ENCODE measurements around the gene CD52. TPM values are rescaled to one million over a fixed set of nuclear protein-coding genes. Genes with fewer than 3 reads are reported as not detected.

Gene CD52
- total RNA-seq, 1 experiment from 2014 or later, result 8.3 TPM

DNA sequence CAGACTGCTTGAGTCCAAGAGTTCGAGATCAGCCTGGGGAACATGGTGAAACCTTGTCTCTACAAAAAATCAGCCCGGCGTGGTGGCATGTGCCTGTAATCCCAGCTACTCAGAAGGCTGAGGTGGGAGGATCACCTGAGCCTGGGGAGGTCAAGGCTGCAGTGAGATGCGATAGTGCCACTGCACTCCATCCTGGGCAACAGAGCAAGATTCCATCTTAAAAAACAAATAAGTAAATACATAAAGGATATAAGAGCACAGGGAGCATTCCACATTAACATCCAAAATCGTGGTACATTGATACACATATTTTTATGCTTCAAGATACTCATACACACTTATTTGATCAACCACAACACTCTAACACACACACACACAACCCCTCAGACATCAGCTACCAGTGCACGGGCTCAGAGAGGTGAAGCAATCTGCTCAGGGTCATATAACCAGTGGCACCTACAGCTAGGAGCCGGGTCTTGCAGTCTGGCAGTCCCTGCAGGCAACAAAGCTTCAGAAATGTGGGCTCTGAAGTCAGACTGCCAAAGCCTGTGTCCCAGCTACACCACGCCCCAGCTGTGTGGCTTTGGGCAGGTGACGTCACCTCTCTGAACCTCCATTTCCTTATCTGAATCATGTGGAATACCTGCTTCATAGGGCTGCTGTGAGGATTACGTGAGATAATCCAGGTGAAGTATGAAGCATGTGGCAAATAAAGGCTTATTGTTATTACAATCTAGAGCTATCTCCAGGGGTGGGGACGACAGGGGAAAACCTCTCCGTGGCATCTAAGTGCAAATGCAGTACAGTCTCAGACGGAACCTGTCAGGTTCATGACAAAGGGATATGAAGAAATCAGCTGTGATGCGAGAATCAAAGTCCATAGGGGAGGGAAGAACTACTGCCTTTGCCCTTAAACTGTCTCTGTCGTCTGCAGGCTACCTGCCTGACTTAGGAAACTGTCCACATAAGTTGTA is 40.9 kb downstream of the CD52 start:
- Histone ChIP-seq H3K36me3 (replicated peaks; ENCODE audit: control insufficient read depth, insufficient read depth, low read length) (no peaks in the 10 kb centered on the region), H3K27me3 (ENCODE audit: control insufficient read depth, insufficient read depth, low read length) (peaks cover 16% of the 10 kb centered on the region), H3K4me3 (ENCODE audit: insufficient read depth, low read depth, low read length) (no peak overlapping the region)
- DNase-seq, result peak; percentile 74

DNA sequence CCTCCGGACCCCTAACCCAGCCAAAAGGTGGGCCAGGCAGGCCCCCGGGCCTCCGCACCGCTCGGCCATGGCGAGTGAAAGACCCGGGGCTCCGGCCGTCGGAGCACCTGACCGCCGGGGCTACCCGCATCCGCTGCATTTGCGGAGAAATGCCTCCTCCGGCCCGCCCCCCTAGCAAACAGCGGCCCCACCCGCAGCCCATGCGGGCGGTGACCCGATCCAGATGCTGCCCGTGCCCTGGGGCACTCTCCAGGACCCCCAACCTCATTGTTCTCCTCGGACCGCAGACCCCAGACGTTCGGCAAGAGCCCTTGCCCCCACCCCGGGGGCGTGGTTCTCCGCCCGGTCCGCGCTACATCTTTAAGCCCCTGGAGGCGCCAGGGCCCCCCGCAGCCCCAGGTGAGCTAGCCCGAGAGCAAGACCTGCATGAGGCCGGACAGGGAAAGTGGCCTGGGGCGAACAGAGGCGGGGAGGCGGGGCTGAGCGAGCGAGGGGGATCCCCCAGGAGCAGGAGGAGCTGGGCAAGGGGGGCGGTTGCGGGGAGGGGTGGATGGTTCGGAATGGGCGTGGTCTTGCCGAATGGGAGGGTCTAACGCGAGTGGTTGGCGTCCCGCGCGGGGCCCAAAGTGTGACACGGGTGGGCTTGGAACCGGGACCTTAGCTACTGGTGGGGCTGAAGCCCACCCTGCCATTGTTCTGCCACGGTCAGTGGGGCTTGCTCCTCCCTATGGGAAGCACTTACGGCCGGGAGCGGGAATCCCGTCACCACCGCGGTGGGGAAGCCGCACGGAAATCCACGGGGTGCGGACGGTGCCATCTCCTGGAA is 42.4 kb downstream of the CD52 start:
- Histone ChIP-seq H3K27me3 (ENCODE audit: control insufficient read depth, insufficient read depth, low read length) (peaks cover 21% of the 10 kb centered on the region), H3K36me3 (replicated peaks; ENCODE audit: control insufficient read depth, insufficient read depth, low read length) (no peaks in the 10 kb centered on the region), H3K4me3 (ENCODE audit: insufficient read depth, low read depth, low read length) (peak overlapping the region; percentile 66)
- peak; percentile 96 for DNase-seq

DNA sequence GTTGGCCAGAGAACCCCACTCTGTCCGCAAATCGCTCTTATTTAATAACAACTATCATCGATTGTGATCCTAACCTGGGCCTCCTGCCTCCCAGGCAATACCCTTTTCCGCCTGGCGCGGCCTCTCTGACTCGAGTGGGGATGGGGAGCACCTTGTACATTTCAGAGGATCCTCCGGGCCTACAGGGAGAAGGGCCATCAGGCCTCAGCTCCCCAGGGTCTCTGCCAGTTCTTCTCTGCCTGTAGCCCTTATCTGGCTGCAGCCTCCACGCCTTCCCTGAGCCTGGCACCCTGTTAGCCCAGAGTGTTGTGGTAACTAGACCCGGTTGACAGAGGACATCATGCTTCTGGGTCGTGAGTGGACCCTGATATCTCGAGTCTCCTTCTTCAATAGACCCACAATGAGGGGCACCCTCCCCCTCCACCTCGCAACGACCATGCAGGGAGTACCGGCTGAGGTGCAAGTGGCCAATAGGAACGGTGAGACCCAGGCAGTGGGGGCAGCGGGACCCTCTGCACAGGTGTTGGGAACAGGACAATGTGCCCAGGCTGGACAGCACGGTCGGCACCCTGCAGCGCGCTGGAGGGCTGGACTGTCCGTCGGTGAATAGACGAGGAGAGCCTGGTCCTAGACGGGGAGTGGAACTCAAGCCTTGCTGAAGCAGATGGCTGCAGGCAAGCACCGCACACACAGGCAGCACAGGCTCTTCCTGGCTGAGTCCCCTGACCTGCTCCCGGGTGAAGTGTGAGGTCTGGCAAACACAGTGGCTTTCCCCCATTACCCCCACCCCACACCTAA is 43.2 kb downstream of the CD52 start:
- H3K4me3 ChIP-seq (ENCODE audit: insufficient read depth, low read depth, low read length), result peak overlapping the region; percentile 66
- peak; percentile 61 for DNase-seq
- H3K27me3 ChIP-seq (ENCODE audit: control insufficient read depth, insufficient read depth, low read length), result peaks cover 21% of the 10 kb centered on the region
- H3K36me3 ChIP-seq (replicated peaks; ENCODE audit: control insufficient read depth, insufficient read depth, low read length), result no peaks in the 10 kb centered on the region

DNA sequence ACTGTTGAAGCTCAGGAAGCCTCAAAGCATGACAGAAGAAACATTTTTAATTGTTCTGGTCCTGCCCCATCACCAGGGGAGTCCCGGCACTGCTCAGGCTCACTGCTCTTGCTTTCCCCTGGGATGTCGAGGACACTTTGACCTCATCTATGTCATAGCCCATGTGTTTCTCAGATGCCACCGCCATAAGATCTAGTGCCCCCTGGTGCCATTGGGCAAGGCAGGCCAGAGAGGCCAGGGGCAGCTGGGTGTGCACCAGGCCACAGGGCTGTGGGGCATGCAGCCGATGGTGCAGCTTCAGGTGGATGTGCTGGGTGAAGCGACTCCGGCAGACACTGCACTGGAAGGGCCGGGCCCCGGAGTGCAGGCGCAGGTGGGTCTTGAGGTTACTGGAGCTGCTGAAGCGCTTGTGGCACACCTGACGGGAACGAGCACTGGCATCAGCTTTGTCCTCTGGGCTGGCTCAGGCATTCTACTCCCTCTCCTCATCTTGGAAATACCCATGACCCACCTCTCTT is 43.9 kb downstream of the CD52 start:
- DNase-seq, result peak; percentile 54
- Histone ChIP-seq H3K36me3 (replicated peaks; ENCODE audit: control insufficient read depth, insufficient read depth, low read length) (no peaks in the 10 kb centered on the region), H3K27me3 (ENCODE audit: control insufficient read depth, insufficient read depth, low read length) (peaks cover 21% of the 10 kb centered on the region), H3K4me3 (ENCODE audit: insufficient read depth, low read depth, low read length) (no peak overlapping the region)

DNA sequence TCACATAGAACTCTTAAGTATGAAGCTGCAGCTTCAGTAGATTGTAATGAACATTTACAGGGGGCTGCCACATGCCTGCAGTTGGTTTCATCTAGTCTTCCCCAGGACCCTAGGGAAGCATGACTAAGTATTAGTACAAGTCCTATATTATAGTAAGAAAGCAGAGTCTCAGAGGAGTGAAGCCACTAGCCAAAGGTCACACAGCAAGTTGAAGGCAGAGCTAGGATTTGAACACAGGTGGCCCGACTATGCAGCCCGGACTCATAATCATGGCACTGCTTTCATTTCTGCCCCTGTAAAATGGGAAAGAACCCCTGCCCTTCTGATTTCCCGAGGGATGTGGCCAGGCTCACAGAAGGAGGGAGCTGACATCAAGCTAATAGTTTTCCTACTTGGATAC is 44.6 kb downstream of the CD52 start:
- peak; percentile 4 for DNase-seq
- H3K27me3 ChIP-seq (ENCODE audit: control insufficient read depth, insufficient read depth, low read length), result peaks cover 21% of the 10 kb centered on the region
- no peaks in the 10 kb centered on the region for H3K36me3 ChIP-seq (replicated peaks; ENCODE audit: control insufficient read depth, insufficient read depth, low read length)
- no peak overlapping the region for H3K4me3 ChIP-seq (ENCODE audit: insufficient read depth, low read depth, low read length)

DNA sequence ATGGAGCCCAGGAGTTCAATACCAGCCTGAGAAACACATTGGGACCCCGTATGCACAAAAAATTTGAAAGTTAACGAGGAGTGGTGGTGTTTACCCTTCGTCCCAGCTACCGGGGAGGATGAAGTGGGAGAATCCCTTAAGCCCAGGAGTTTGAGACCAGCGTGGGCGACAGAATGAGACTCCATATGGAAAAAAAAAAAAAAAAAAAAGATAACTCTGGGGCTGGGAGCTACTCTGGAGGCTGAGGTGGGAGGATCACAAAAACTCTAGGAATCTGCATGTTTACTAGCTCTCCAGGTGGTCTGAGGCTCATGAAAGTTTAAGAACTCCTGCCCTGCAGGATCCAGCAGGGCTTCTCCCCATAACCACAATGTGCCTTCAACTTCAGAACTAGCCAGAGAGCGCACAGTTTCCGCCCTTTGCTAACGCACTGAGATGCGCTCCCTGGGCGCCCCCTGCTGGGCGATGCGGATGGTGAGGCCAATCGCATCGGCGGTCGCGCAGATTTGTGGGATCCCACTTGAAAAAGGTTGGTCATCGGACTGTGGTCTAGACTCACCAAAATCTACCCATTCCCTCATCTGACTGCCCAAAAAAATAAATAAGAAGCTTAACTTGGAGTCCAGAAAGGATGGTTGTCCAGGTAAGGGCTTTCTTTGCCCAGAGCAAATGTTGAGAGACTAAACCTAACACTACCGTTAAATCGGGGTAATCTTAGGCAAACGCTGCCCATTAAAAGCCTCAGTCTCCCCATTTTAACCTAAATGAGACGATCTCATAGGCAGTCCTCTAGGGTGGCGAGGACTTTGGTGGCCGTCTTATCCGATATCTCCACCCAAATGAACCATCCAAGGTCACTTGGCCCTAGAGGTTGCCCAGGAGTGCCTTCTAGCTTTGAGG is 46.0 kb downstream of the CD52 start:
- peak; percentile 91 for DNase-seq
- Histone ChIP-seq H3K27me3 (ENCODE audit: control insufficient read depth, insufficient read depth, low read length) (peaks cover 21% of the 10 kb centered on the region), H3K4me3 (ENCODE audit: insufficient read depth, low read depth, low read length) (no peak overlapping the region), H3K36me3 (replicated peaks; ENCODE audit: control insufficient read depth, insufficient read depth, low read length) (no peaks in the 10 kb centered on the region)

DNA sequence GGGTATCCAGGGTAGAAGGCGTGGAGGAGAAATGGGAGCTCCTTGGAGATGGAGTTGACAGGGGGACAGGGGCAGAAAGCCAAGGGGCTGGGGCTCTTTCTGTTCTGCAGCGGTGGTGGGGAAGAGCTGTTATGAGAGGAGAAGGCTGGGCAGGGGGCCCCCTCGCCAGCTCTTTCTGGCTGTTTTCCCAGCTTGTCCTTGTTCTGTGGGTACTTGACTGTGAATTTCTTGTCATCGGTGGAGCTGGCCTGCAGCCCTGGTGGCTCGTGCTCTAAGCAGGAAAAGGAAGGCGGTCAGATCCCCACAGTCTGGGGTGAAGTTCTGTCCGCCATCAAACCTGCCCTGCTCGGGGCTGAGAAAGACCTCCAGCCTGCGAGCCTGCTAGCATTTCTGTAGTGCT is 47.2 kb downstream of the CD52 start:
- peak; percentile 23 for DNase-seq

DNA sequence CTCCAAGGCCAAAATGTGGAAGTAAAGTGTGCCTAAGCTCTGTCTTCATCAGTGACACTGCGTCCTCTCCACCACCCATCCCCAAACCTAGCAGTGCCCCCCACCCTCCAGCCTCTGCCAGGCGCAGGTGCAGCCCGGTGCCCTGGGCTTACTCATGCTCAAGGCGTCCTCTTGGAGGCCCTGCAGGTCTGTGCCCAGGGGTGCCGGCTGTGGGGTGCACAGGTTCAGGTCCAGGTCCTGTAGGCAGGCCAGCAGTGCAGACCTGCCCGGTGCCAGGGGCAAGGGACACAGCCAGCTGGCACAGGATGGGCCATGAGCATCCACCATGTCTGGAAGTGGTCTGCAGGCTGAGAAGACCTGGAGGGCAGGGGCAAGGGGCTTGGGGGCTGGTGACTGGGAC is 49.7 kb downstream of the CD52 start:
- H3K36me3 ChIP-seq (replicated peaks; ENCODE audit: control insufficient read depth, insufficient read depth, low read length), result no peaks in the 10 kb centered on the region
- peak; percentile 27 for DNase-seq
- peaks cover 5% of the 10 kb centered on the region; the same call in 1 of the 2 replicates for H3K27me3 ChIP-seq (ENCODE audit: control insufficient read depth, insufficient read depth, low read length)
- no peak overlapping the region for H3K4me3 ChIP-seq (ENCODE audit: insufficient read depth, low read depth, low read length)

More for the DNA sequence above, 47.2 kb downstream of the CD52 start:
- H3K27me3 ChIP-seq (ENCODE audit: control insufficient read depth, insufficient read depth, low read length), result peaks cover 16% of the 10 kb centered on the region
- H3K36me3 ChIP-seq (replicated peaks; ENCODE audit: control insufficient read depth, insufficient read depth, low read length), result no peaks in the 10 kb centered on the region
- no peak overlapping the region for H3K4me3 ChIP-seq (ENCODE audit: insufficient read depth, low read depth, low read length)

DNA sequence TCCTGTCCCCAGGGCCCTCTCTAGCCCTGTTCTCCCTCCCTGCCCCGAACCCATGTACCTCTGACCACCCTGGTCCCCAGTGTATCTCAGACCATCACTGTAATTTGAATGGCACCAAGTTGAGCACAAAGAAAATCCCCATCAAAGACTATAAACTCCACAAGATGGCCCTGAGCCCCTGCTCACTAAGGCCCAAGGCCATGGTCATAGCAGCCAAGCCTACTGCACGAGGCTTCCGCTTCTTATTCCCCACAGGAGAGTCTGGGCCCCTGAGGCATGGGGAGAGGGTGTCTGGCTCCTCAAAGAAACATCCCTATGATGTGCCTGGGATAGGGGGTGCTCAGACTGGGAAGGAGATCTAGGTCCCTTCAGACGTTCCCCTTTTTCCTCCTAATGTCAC is 50.2 kb downstream of the CD52 start:
- Histone ChIP-seq H3K4me3 (ENCODE audit: insufficient read depth, low read depth, low read length) (no peak overlapping the region), H3K36me3 (replicated peaks; ENCODE audit: control insufficient read depth, insufficient read depth, low read length) (no peaks in the 10 kb centered on the region), H3K27me3 (ENCODE audit: control insufficient read depth, insufficient read depth, low read length) (peaks cover 5% of the 10 kb centered on the region; the same call in 1 of the 2 replicates)
- DNase-seq, result peak; percentile 23

DNA sequence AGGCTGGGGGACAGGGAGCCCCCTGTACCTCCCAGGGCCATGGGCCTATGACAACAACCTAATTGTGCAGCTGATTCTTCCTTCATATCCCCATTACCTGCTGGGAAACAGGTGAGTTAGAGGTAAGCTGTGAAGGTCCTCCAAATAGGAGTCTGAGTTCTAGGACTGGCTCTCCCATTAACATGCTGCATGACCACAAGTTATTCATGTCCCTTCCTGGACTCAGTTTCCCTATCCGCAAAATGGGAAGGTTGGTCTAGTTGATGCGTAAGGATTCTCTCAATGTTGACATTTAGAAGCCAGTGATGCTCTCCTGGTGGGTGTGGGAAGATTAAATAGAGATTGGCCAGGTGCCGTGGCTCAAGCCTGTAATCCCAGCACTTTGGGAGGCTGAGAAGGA is 50.7 kb downstream of the CD52 start:
- Histone ChIP-seq H3K4me3 (ENCODE audit: insufficient read depth, low read depth, low read length) (no peak overlapping the region), H3K36me3 (replicated peaks; ENCODE audit: control insufficient read depth, insufficient read depth, low read length) (no peaks in the 10 kb centered on the region), H3K27me3 (ENCODE audit: control insufficient read depth, insufficient read depth, low read length) (peaks cover 5% of the 10 kb centered on the region; the same call in 1 of the 2 replicates)
- DNase-seq, result no peak

Measured in H7 (cell line).